Measurements from ENCODE around the gene F10.
"Not testable (repeated sequence)": the region's sequence is repeated elsewhere in the genome, so short reads cannot be mapped to it uniquely, and the experiment has no call there.

Gene F10

GRCh38 chr13:113122550-113123225 is at the start of gene F10:
F10 (plus strand) TSS chr13:113122799; CDS start chr13:113122856, 57 bp downstream.
- DNase-seq: no peak

- DNase-seq: no peak
Observed at GRCh38 chr13:113073942-113074341, 48.7 kb upstream of the F10 start.

- no peak for DNase-seq
Observed at GRCh38 chr13:113074401-113074800, 48.2 kb upstream of the F10 start.

DNA sequence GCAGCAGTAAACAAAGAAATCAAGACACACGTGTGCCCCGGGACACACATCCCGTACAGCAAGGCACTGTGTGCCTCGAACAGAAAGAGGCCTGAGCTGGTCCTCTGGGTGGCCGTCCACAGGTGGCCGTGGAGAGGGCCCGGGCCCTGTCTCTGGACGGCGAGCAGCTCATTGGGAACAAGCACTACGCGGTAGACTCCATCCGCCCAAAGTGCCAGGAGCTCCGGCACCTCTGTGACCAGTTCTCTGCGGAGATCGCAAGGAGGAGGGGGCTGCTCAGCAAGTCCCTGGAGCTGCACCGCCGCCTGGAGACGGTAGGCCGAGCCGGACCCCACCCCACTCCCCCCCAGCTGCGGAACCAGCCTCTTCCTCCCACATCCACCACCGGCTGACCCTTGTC is 47.7 kb upstream of the F10 start:
- no peak for DNase-seq

- no peak for DNase-seq
Observed at GRCh38 chr13:113075711-113076110, 46.9 kb upstream of the F10 start.

DNA sequence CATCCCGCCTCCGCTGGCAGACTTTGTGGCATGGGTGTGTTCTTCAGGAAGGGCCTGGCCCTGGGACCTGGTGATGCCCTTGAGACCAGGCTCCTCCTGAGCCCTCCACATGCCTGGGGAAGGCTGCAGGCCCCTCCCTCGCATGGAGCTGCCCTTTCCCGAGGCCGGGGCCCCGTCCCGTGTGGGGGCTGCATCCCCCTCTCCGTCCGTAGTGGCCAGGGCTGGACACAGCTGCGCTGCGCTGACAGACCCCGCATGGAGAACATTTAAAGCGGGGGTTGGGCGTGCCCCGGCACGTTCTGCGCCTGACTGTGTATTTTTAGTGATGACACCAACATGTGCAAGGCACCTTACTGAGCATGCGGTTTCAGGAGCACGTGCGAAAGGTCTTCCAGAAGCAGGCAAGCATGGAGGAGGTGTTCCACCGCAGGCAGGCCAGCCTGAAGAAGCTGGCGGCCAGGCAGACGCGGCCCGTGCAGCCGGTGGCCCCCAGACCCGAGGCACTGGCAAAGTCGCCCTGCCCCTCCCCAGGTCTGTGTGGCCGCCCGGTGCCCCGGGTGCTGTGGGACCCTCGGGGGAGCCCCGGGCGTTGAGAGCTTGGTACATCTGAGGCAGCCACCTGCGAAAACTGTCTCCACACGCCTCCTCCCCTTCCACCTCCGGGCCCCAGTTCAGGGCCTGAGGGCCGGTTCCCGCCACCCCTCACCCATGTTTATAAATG is 45.8 kb upstream of the F10 start:
- no peak for DNase-seq

- no peak for DNase-seq
Observed at GRCh38 chr13:113077566-113077952, 45.0 kb upstream of the F10 start.

- DNase-seq: no peak
Observed at GRCh38 chr13:113077953-113078901, 44.4 kb upstream of the F10 start.

- DNase-seq: no peak
Observed at GRCh38 chr13:113078902-113079780, 43.5 kb upstream of the F10 start.

GRCh38 chr13:113079781-113080080 is 42.9 kb upstream of the F10 start:
- not testable (repeated sequence) for DNase-seq

DNA sequence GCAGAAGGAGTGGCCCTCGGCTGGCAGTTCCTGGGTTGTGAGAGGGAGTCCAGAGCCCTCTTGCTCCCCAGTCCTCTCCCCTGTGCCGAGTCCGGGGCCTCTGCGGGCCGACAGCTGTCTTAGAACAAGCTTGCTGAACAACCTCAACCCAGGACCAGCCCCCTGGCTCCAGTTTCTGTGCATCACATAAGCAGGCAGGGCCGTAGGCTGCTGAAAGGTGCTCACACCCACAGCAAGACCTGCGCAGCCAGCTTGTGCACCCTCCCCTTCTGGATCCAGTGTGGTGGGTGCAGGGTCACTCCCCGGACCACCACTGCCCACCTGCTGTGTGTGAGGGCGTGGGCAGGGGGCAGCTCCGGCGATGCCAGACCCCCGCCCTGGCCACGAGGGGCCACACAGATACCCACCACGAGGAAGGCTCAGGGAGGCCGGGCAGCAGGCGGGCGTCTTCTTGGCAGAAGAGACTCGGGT is 42.2 kb upstream of the F10 start:
- no peak for DNase-seq

- DNase-seq: no peak
Observed at GRCh38 chr13:113080901-113081521, 41.6 kb upstream of the F10 start.

GRCh38 chr13:113082198-113083021 is 40.2 kb upstream of the F10 start:
- DNase-seq: no peak

DNA sequence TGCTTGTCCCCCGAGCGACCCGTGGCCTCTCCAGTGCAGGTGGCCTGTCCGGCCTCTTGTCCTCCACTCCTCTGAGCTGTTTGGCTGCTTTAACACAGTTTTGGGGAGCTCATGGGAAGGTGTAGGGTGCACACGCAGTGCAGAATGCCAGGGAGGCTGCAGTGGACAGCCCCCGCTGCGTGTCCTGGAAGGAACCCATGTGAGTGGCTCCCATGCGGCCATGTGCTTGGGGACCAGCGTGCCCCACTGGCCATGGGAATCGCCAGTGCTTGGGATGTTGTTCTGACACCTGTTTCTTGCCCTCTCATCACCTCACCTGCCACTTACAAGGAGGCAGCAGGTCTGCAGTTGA is 39.6 kb upstream of the F10 start:
- no peak for DNase-seq

DNA sequence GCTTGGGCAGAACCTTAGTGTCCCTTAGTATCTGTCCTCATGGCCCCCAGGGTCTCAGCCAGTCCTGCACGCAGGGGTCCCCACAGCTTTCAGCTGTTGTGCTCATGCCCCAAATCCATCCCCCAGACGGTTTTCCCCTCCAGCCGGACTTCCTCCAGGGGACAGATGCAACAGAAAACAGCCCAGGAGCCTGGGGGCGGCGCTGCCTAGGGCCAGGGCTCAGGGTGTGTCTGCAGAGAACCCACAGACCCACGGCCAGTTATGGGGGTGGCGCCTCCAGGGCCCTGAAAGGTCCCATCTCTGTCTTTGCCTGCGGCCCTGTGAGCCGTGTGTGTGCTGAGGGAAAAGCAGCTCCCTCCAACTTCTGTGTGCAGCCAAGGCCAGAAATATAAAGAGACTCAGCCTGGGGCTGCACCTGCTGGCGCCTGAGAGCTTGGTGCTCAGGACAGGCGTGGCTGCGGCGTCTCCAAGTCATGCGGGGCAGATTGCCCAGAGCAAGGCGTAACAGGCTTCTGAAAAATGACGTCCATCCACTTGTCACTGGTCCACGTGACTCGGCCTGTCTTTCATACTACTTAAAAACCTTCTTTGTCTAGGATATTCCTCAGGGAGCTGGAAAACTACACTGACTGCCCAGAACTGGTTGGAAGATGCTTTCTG is 39.1 kb upstream of the F10 start:
- DNase-seq: no peak

DNA sequence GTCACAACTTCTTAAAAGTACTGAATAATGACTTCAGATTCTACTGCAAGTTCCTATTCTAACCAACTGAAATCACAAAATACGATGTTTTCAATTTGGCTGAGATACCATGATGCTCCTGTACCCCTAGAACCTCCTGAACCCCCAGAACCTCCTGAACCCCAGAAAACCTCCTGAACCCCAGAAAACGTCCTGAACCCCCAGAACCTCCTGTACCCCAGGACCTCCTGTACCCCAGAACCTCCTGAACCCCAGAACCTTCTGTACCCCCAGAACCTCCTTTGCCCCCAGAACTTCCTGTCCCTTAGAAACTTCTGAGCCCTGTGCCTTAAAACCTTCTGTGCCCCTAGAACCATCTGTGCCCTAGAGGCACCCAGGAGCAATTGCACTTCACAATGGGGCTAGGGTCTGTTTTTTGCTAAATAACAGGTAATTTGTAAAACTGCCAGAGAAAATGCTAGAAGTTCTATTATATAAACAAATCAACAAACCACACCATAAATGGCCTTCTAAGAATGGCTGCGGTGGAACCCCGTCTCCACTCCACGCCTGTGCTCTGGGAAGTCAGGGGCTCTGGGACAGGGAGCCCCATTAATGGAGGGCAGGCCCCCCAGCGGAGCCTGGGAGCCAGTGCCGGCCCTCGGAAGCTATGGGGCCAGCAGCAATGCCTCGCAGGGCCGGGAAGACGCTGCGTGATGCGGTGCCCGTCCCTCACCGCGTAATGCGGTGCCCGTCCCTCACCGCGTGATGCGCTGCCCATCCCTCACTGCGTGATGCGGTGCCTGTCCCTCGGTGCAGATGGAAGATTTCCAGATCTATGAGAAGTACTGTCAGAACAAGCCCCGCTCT is 38.3 kb upstream of the F10 start:
- DNase-seq: no peak

GRCh38 chr13:113084943-113085540 is 37.6 kb upstream of the F10 start:
- DNase-seq: no peak

- no peak for DNase-seq
Observed at GRCh38 chr13:113086031-113086750, 36.4 kb upstream of the F10 start.

All from activated CD4-positive, alpha-beta T cell treated with anti-CD3 and anti-CD28 coated beads, Interleukin-2, amount 50 U/mL, for 48 hours (primary cell).